Measurements from ENCODE around the gene ESAM. TPM values are rescaled to one million over a fixed set of nuclear protein-coding genes. Genes with fewer than 3 reads are reported as not detected.

Gene ESAM
- total and polyA plus RNA-seq, 4 donors, result 4.0 to 15.6 (median 9.9) TPM

DNA sequence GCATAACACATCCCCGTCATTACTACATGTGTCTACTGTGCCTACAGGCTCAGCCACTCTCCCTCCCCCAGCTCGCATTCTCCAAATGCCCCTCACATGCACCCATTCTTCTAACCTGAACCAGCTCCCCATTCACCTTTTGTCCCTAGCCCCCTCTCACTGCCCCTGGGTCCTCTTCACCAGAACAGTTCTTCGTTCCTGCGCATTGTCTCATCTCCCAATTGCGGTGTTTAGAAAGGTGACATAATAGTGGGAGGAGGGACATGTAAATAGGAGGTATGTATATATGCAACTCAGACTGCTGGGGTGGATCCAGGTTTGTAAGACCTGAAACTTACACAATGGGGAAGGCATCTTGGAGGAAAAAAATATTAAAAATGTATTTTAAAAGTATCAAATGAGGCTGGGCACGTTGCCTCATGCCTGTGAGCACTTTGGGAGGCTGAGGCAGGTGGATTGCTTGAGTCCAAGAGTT lies 5.3 kb downstream of the ESAM start:
- no peak for DNase-seq (ENCODE audit: low spot score)
- H3K27ac ChIP-seq (ENCODE audit: low read depth in 1 of 2, low read length in 2 of 2), result no peak overlapping the region
- H3K9me3 ChIP-seq (ENCODE audit: control insufficient read depth in 4 of 4, low read length in 3 of 4), result no peaks in the 10 kb centered on the region
- WGBS, result 61% methylated on average over 6 of the region's 6 CpGs
- no peaks in the 10 kb centered on the region for H3K36me3 ChIP-seq (ENCODE audit: control insufficient read depth in 4 of 4, insufficient read depth in 3 of 4, low read depth in 1 of 4, low read length in 3 of 4)
- TF ChIP-seq HNF4A (conservative IDR thresholded peaks at IDR 0.05) (no peak), ZBTB33 (IDR thresholded peaks at IDR 0.05) (no peak), HNF4G (IDR thresholded peaks at IDR 0.05) (no peak), SP1 (IDR thresholded peaks at IDR 0.05) (no peak), EGR1 (IDR thresholded peaks at IDR 0.05; ENCODE audit: low read depth in 2 of 2) (no peak), TAF1 (conservative IDR thresholded peaks at IDR 0.05) (no peak)
- H3K27me3 ChIP-seq (ENCODE audit: control insufficient read depth in 4 of 4, insufficient read depth in 4 of 4, low read length in 3 of 4), result peaks cover 0 to 15% (median 5%) of the 10 kb centered on the region in 4 donors
- peaks cover 9 to 20% (median 14%) of the 10 kb centered on the region in 4 donors for H3K4me1 ChIP-seq (ENCODE audit: control insufficient read depth in 4 of 4, insufficient read depth in 4 of 4, low read length in 3 of 4)
- H3K4me3 ChIP-seq (ENCODE audit: low read depth in 1 of 3, low read length in 3 of 3), result no peak overlapping the region
- no peak overlapping the region for H3K9ac ChIP-seq (ENCODE audit: low read depth in 1 of 2, low read length in 2 of 2)

- Histone ChIP-seq H3K9ac (ENCODE audit: low read depth in 1 of 2, low read length in 2 of 2) (no peak overlapping the region), H3K36me3 (ENCODE audit: control insufficient read depth in 4 of 4, insufficient read depth in 3 of 4, low read depth in 1 of 4, low read length in 3 of 4) (no peaks in the 10 kb centered on the region), H3K27me3 (ENCODE audit: control insufficient read depth in 4 of 4, insufficient read depth in 4 of 4, low read length in 3 of 4) (peaks cover 0 to 15% (median 4%) of the 10 kb centered on the region in 4 donors), H3K9me3 (ENCODE audit: control insufficient read depth in 4 of 4, low read length in 3 of 4) (no peaks in the 10 kb centered on the region), H3K27ac (ENCODE audit: low read depth in 1 of 2, low read length in 2 of 2) (no peak overlapping the region), H3K4me3 (ENCODE audit: low read depth in 1 of 3, low read length in 3 of 3) (no peak overlapping the region), H3K4me1 (ENCODE audit: control insufficient read depth in 4 of 4, insufficient read depth in 4 of 4, low read length in 3 of 4) (peaks cover 9 to 18% (median 14%) of the 10 kb centered on the region in 4 donors)
- TF ChIP-seq RXRA (IDR thresholded peaks at IDR 0.05) (no peak), EGR1 (IDR thresholded peaks at IDR 0.05; ENCODE audit: low read depth in 2 of 2) (no peak), FOXA1 (IDR thresholded peaks at IDR 0.05) (no peak), JUND (IDR thresholded peaks at IDR 0.05) (no peak), SP1 (IDR thresholded peaks at IDR 0.05) (no peak), FOXA2 (IDR thresholded peaks at IDR 0.05) (no peak), NR2F2 (IDR thresholded peaks at IDR 0.05) (no peak), CTCF (IDR thresholded peaks at IDR 0.05; ENCODE audit: low read depth, low read length, missing input control) (no peak), ZBTB33 (IDR thresholded peaks at IDR 0.05) (no peak), HNF4G (IDR thresholded peaks at IDR 0.05) (no peak), ATF3 (IDR thresholded peaks at IDR 0.05) (no peak), RAD21 (IDR thresholded peaks at IDR 0.05) (no peak), REST (IDR thresholded peaks at IDR 0.05) (no peak), HNF4A (conservative IDR thresholded peaks at IDR 0.05) (no peak), YY1 (IDR thresholded peaks at IDR 0.05) (no peak), MAX (IDR thresholded peaks at IDR 0.05) (no peak), TAF1 (conservative IDR thresholded peaks at IDR 0.05) (no peak), GABPA (IDR thresholded peaks at IDR 0.05 in 1 of 2, conservative IDR thresholded peaks at IDR 0.05 in 1 of 2) (no peak)
- DNase-seq (ENCODE audit: low spot score), result no peak
- 50% methylated on average over 9 of the region's 9 CpGs for WGBS
Measured at GRCh38 chr11:124756033-124756752, 5.9 kb downstream of the ESAM start.

Data from liver (tissue), 9 donors.